ENCODE results near the gene CBX7.

CBX7 gene

DNA sequence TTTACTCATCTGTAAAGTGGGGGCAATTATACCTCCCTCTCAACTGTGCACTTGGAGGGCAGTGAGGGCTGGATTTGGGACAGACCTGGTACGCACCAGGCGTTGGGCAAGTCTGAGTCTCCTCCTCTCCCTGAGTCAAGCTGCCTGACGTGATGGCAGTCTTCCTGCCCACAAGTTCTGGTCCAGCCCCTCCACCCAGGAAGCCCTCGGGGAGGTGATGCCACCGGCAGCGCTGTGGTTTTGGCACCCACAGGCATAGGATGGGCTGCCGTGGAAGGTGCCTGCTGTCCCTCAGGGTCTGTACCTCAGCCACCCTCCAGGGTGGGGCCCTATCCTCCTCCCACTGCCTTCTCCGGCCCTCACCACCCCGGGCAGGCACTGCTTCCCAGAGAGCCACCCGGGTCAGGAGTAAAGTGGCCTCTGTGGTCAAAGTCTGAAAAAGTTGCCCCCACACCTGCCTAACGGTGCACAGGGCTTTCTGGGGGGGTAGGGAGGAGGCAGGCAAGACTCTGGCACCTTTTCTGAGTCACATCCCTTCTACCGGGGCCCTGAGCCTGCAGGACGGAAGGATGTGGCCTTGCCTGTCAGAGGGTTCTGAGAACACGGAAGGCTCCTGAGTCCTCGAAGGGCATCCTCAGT, 61.9 kb downstream of the CBX7 start:
- DNase-seq = peak; percentile 85

DNA sequence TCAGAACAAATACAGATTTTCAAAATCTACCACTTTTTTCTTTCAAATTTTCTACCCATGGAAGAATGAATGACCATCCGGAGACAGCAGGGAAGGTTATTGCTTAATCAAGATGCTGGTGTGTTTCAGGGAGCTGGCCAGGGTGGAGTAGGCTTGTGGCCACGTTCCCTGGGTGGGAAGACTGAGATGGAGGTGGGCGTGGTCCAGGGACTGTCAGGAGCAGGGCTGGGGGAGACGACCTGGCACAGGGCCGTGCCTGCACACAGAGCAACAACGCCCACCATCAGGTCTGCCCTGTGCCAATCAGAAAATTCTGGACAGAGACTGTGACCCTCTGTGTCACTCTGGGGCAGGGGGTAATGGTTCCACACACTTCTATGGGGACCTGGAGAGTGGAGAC, 62.6 kb downstream of the CBX7 start:
- DNase-seq = no peak

DNA sequence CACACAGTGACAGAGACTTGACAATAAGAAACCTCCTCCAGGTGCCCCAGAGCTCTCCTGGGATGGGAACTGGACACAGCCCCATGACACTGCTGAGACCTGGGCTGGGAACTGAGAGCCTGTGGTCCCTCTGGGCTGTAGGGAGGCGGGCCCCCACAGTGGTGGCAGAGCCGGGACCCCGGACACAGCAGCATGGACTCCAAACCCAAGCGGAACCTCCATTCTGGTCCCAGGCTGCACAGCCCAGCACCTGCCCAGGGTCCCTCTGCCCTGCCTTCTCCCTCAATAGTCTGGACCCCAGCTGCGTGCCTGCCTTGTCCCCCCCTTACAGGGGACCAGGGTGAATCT, 63.8 kb downstream of the CBX7 start:
- no peak for DNase-seq

DNA sequence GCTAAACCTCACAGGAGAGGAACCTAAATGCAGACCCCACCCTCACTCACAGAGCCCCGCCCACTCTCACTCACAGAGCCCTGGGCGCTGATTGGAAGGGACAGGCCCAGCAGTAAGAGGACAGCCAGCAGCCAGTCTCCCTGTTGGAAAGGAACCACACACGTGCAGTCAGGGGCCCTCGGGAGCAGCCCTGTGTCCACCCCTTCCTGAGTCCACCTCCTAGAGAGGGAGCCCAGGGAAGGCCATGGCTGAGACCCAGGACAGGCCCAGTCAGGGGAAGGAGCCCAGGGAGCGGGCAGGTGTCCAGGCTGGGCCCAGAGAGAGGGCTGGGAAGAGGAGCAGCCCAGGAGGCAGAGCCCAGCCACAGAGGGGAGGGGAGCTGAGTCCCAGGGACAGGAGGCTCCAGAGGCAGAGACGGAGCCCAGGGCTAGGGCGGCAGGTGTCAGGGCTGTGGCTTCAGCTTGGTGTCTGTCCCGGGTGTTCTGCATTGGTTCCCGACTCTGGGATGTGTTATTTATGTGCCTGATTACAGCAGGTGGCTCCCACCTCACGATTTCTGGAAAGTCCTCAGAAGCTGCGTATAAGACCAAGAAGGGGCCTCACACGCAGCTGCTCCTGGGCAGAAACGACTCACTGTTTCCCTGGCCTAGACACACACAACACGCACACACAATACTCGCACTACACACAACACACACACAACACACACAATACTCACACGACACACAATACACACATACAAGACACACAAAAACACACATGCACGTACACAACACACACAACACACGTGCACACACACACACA, 64.4 kb downstream of the CBX7 start:
- no peak for DNase-seq

DNA sequence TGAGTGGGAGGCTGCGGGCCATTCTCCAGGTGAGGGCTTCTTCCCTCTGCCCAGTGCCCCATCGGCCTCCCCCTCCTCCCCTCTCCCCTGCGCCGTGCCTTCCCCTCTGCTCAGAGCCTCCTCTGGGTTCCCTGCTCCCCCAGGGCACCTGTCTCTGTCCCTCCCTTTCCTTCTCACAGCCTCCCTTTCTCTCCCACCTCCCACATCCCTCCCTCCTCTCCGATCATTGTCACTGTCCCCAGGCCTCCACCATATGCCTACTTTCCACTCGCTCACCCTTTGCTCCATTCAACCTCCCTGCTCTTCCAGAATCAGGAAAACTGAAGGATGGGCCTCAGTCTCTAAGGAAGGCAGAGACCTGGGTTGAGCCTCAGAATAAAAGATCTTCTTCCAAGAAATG, 65.4 kb downstream of the CBX7 start:
- DNase-seq = no peak

DNA sequence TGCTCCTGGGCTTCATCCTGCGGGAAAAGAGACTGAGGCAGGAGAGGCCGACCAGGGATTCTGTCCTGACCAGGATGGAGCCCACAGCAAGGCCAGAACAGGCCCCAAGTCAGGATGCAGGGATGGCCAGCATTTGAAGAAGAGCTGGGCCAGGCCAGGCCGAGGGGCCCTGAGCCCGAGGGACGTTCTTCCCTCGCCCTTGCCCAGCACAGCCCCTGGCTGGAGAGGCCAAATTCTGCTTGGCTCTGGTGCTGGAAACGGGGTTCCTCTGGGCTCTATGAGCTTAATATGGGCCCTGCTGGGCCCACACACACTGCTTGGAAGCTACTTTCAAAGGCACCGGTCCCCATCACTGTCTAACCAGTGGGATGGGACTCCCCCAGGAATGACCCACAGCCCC, 67.8 kb downstream of the CBX7 start:
- DNase-seq = no peak

DNA sequence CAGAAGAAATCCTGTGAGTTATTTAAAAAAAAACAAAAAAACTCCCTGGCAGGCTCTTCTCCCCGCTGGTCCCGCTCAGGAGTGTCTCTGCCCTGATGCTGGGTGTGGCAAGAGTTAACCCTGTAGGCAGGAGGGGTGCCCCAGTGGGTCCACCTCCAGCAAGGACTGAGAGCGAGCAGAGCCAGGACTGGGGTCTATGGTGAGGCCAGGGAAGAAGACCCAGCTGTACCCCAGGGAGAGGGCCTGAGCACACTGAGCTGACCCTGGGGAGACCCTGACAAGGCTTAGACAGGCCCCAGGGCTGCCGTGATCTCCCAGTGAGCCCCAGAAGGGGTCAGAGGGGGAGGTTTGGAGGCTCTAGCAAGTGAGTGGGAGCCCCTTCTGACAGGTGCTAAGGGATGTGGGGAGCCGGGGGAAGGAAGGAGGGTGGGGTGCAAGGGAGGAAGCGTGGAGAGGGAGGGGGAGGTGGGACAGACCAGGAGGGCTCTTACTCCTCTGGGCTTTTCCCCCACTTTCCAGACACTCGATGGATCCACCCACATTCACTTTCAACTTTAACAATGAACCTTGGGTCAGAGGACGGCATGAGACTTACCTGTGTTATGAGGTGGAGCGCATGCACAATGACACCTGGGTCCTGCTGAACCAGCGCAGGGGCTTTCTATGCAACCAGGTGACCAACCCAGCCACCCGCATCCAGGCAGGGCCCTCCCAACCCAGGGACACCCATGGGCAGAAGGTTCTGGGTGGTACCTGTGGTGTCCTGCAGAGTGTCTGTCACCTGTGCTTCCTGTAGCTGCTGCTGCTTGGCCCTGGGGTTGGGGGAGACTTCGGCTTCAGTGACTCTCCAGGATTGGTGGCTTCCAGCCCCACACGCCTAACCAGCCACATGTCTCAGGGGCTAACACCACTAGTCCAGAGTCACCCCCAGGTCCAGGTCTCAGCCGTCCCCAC, 69.0 kb downstream of the CBX7 start:
- no peak for DNase-seq

DNA sequence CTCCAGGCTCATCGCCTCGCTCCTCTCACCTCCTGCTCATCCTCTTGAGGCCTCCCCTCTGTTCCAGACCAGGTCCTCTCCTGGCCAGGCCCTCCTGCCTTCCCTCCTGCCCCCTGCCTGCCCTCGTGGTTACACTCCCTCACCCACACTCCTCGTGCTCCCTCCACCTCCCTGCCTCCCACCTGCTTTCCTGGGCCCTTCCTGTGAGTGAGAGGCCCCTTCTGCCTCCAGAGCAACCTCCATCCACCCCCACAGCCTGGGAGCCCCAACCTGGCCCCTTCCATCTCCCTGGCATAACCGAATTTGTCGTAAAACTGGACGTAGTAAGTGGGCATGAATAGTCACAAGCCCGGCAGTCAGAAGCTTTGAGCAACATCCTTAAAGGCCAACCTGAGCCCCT, 70.9 kb downstream of the CBX7 start:
- DNase-seq = no peak

DNA sequence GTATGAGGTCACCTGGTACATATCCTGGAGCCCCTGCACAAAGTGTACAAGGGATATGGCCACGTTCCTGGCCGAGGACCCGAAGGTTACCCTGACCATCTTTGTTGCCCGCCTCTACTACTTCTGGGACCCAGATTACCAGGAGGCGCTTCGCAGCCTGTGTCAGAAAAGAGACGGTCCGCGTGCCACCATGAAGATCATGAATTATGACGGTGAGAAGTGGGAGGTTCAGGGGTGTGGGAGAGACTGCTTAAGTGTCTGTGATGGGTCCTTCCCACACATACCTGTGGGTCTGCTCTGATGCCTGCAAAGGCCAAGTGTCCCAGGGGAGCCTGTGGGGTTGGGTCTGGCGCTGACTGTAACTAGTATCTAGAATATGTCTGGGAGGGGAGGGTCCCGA, 71.5 kb downstream of the CBX7 start:
- DNase-seq = no peak

Measured in stimulated activated CD4-positive, alpha-beta T cell treated with anti-CD3 and anti-CD28 coated beads, Interleukin-15, amount 100 ng/mL, for 24 hours (primary cell).